GM12878 (cell line): ENCODE data around the gene POMT2. TPM values are rescaled to one million over a fixed set of nuclear protein-coding genes. Genes with fewer than 3 reads are reported as not detected.

Experiments used
- ATAC-seq: fragments of 200-7000 bp; cut with Tn5 transposase; 3 replicates; pipeline ENCODE4 v1.9.1; 2020; ENCODE audit warnings: mild to moderate bottlenecking, moderate library complexity
- BruUV-seq: library from RNA; stranded (reverse); fragments of 400-500 nt; replicated peaks from 2 replicates; lab custom pipeline; 2021; lab: Mats Ljungman, UMichigan
- CTCF ChIA-PET: fragments of 300-600 bp; sonication (Branson Sonifier 250); formaldehyde crosslinking; extraction: SDS; loops from one replicate; lab custom pipeline; 2021; ENCODE audit warnings: inconsistent platforms; lab: Yijun Ruan, JAX
- POLR2A ChIA-PET: fragments of 350-600 bp; formaldehyde crosslinking; extraction: SDS; loops from one replicate; lab custom pipeline; 2021; ENCODE audit warnings: inconsistent platforms; lab: Charles Lee
- RAD21 ChIA-PET: fragments of 300-600 bp; sonication (Branson Sonifier 250); formaldehyde crosslinking; loops from one replicate; lab custom pipeline; 2023; ENCODE audit warnings: antibody characterized with exemption; ENCODE audit not compliant: unreplicated experiment; lab: Charles Lee
- SMC1A ChIA-PET: fragments of 300-600 bp; sonication (Branson Sonifier 250); formaldehyde crosslinking; loops from one replicate; lab custom pipeline; 2023; ENCODE audit not compliant: unreplicated experiment, uncharacterized antibody; lab: Charles Lee
- DNase-seq: peaks from one replicate; pipeline ENCODE4 v3.0.0-alpha.2; 2011; ENCODE audit warnings: low read depth, low spot score
- FAIRE-seq: peaks from 3 replicates; lab custom pipeline; 2011; peaks lifted over from hg19 to GRCh38; lab: Jason Lieb, UNC
- H2AFZ ChIP-seq: 2 replicates; pipeline ENCODE4 v1.6.0; 2011; ENCODE audit warnings: low read depth, low read length, control low read depth; ENCODE audit not compliant: control insufficient read depth
- H3K27ac ChIP-seq: 2 replicates; pipeline ENCODE4 v1.5.1; 2011; ENCODE audit warnings: control low read depth; ENCODE audit not compliant: control insufficient read depth, insufficient read depth
- H3K27me3 ChIP-seq, 2 experiments: replicated peaks in 1 of 2; 2 replicates each; pipeline versions ENCODE4 v1.6.0 to v1.6.1; 2011; ENCODE audit warnings: low read length in 1 of 2; ENCODE audit not compliant: control insufficient read depth in 2 of 2, insufficient read depth in 2 of 2
- H3K36me3 ChIP-seq, 2 experiments: 2 replicates each; pipeline ENCODE4 v1.5.1; 2011; ENCODE audit warnings: low read length in 1 of 2; ENCODE audit not compliant: control insufficient read depth in 2 of 2, insufficient read depth in 2 of 2
- H3K4me1 ChIP-seq: 2 replicates; pipeline ENCODE4 v1.6.1; 2011; ENCODE audit warnings: mild to moderate bottlenecking, low read length, moderate library complexity, mixed read lengths; ENCODE audit not compliant: control insufficient read depth, insufficient read depth
- H3K4me2 ChIP-seq: 2 replicates; pipeline ENCODE4 v1.6.0; 2011; ENCODE audit warnings: control low read depth; ENCODE audit not compliant: control insufficient read depth, insufficient read depth
- H3K4me3 ChIP-seq: fragments of 200-600 bp; sonication (generic); 2 replicates; pipeline ENCODE4 v1.5.1; 2016
- H3K79me2 ChIP-seq: 2 replicates; pipeline ENCODE4 v1.6.0; 2011; ENCODE audit warnings: low read length; ENCODE audit not compliant: control insufficient read depth, insufficient read depth
- H3K9ac ChIP-seq: 2 replicates; pipeline ENCODE4 v1.8.0; 2011; ENCODE audit warnings: low read length, control low read depth, mixed read lengths; ENCODE audit not compliant: control insufficient read depth, insufficient read depth
- H3K9me3 ChIP-seq: replicated peaks from 3 replicates; pipeline ENCODE4 v1.5.1; 2011; ENCODE audit warnings: mild to moderate bottlenecking, low read length; ENCODE audit not compliant: control insufficient read depth, insufficient read depth
- H4K20me1 ChIP-seq: 2 replicates; pipeline ENCODE4 v1.6.0; 2011; ENCODE audit not compliant: control insufficient read depth, insufficient read depth
- ATF7 ChIP-seq: fragments of 450-650 bp; IDR thresholded peaks from 2 replicates; pipeline ENCODE4 v1.6.1; 2016; ENCODE audit warnings: low read depth, mild to moderate bottlenecking
- BCL11A ChIP-seq: IDR thresholded peaks from 2 replicates; pipeline ENCODE4 v1.6.1; 2011; ENCODE audit warnings: low read depth, low read length
- ESRRA ChIP-seq: IDR thresholded peaks from 2 replicates; pipeline ENCODE4 v1.6.1; 2012; ENCODE audit warnings: mild to moderate bottlenecking, low read length, improper control_type of control experiment
- MTA3 ChIP-seq: IDR thresholded peaks from 2 replicates; pipeline ENCODE4 v1.6.1; 2012; ENCODE audit warnings: low read length, inconsistent platforms, borderline replicate concordance
- RUNX3 ChIP-seq: IDR thresholded peaks from 2 replicates; pipeline ENCODE4 v1.6.1; 2012; ENCODE audit warnings: low read length, inconsistent platforms
- SMAD1 ChIP-seq: fragments of 450-650 bp; IDR thresholded peaks from 2 replicates; pipeline ENCODE4 v1.6.1; 2018; ENCODE audit warnings: mild to moderate bottlenecking, low read depth; ENCODE audit not compliant: partially characterized antibody
- SUZ12 ChIP-seq: fragments of 200-600 bp; sonication (generic); IDR thresholded peaks from one replicate; pipeline ENCODE4 v1.6.1; 2018; ENCODE audit warnings: antibody characterized with exemption, mild to moderate bottlenecking; ENCODE audit not compliant: unreplicated experiment
- TCF12 ChIP-seq: IDR thresholded peaks from 2 replicates; pipeline ENCODE4 v1.6.1; 2011; ENCODE audit warnings: low read depth, mild to moderate bottlenecking, low read length
- ZNF384 ChIP-seq: IDR thresholded peaks from 2 replicates; pipeline ENCODE4 v1.6.1; 2012; ENCODE audit warnings: low read depth, mild to moderate bottlenecking, low read length, improper control_type of control experiment, borderline replicate concordance
- WGBS: methylation state at CpG from one replicate; pipeline ENCODE4 v1.1.6; 2016; ENCODE audit warnings: low lambda C conversion rate; ENCODE audit not compliant: insufficient replicate concordance, insufficient coverage; ENCODE audit errors: missing lambda C conversion rate; 5-methylcytosine and 5-hydroxymethylcytosine counted together
- in situ Hi-C: fragments of 300-500 bp; cut with MboI; formaldehyde crosslinking; loops from 9 replicates; pipeline ENCODE4 v1.14.3; 2018; ENCODE audit warnings: mixed read lengths
- intact Hi-C: fragments of 100-400 bp; cut with micrococcal nuclease; formaldehyde crosslinking; loops from one replicate; pipeline ENCODE4 v1.14.2; 2022; ENCODE audit not compliant: unreplicated experiment
- polyA plus RNA-seq, 11 experiments: library from polyadenylated mRNA; depleted of rRNA in 4 of 11; unstranded in 6 of 11; stranded (reverse) in 5 of 11; fragments of >200 nt; fragmentation: Nextera tagmentation in 4 of 11; fragmentation: Illumina TruSeq in 1 of 11; extraction: Ambion mirVana in 4 of 11; extraction: Trizol in 1 of 11; gene quantifications; 1 replicate in 1 of 11; 2 replicates in 10 of 11; pipeline versions ENCODE4 v1.2.1 to v1.2.3, GENCODE V29; 2011 to 2016; ENCODE audit warnings: inconsistent platforms in 2 of 11, missing spikeins in 2 of 11, low read depth in 1 of 11
- total RNA-seq, 4 experiments: library from RNA; depleted of rRNA in 3 of 4; stranded (reverse); fragments of >200 nt in 3 of 4; fragmentation: Illumina TruSeq in 1 of 4; extraction: Trizol in 1 of 4; gene quantifications; 2 replicates each; pipeline versions ENCODE4 v1.2.1 to v1.2.3, GENCODE V29; 2013 to 2021
- TF ChIP-seq, protein P1 (sequence below): IDR thresholded peaks from 2 replicates; pipeline ENCODE4 v1.6.1; 2011; ENCODE audit warnings: borderline replicate concordance, low read depth, mild to moderate bottlenecking, moderate library complexity, mixed read lengths, low read length; ENCODE audit not compliant: insufficient read depth; ENCODE audit errors: extremely low read length
- TF ChIP-seq, protein P2 (sequence below): fragments of 450-650 bp; IDR thresholded peaks from 2 replicates; pipeline ENCODE4 v1.6.1; 2017; ENCODE audit warnings: mild to moderate bottlenecking
- TF ChIP-seq, protein P3 (sequence below): fragments of 450-650 bp; IDR thresholded peaks from 2 replicates; pipeline ENCODE4 v1.6.1; 2017; ENCODE audit warnings: low read depth, mild to moderate bottlenecking, moderate library complexity

Gene POMT2
- total and polyA plus RNA-seq, 10 of the 15 experiments (the other 5 are each of a cell fraction or from before 2014, with no cell fraction given) = 0.23 to 13.9 (median 6.5) TPM

DNA sequence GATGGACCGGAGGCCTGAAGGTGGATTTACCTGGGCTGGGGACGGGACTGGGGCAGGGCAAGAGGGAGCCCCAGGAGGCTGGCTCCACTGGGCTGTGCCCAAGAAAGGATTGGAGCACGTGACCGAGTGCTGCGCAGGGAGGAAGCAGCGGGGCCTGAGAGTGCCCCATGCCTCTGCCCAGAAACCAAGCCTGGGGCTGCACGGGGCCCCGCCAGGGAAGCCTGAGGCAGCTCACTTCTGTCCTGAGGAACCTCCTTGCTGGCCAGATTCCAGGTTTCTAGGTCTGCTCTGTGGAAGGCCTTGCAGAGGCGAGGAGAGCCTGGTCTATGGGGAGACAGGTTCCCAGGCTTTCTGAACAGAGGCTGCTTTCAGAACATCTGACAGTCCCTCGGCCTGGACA, 60.1 kb downstream of the POMT2 start:
- DNase-seq (no peak), ATAC-seq (no peak; the same call in 2 of the 3 replicates), FAIRE-seq (no peak)
- no peak overlapping the region for H3K9ac ChIP-seq
- 24% methylated on average over 10 of the region's 10 CpGs for WGBS
- H3K79me2 ChIP-seq = no peaks in the 10 kb centered on the region
- H3K9me3 ChIP-seq = no peaks in the 10 kb centered on the region
- TF ChIP-seq, protein P1, sequence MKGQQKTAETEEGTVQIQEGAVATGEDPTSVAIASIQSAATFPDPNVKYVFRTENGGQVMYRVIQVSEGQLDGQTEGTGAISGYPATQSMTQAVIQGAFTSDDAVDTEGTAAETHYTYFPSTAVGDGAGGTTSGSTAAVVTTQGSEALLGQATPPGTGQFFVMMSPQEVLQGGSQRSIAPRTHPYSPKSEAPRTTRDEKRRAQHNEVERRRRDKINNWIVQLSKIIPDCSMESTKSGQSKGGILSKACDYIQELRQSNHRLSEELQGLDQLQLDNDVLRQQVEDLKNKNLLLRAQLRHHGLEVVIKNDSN = peak; percentile 21
- TF ChIP-seq RUNX3 = no peak
- no peak for TF ChIP-seq BCL11A
- no peak for TF ChIP-seq ESRRA
- no peak for TF ChIP-seq TCF12
- H2AFZ ChIP-seq = no peak overlapping the region
- in situ Hi-C loops = no loop called here
- no TSS peak for BruUV-seq
- H3K4me1 ChIP-seq = no peaks in the 10 kb centered on the region
- ChIA-PET SMC1A (no interaction called here), CTCF (no interaction called here), POLR2A (no interaction called here), RAD21 (no interaction called here)
- no peaks in the 10 kb centered on the region for H4K20me1 ChIP-seq
- peaks cover 0 to 5% of the 10 kb centered on the region in 2 experiments; a peak in 3 of 4 replicates for H3K27me3 ChIP-seq
- H3K4me2 ChIP-seq = no peak overlapping the region
- no peaks in the 10 kb centered on the region for H3K36me3 ChIP-seq
- intact Hi-C loops = no loop called here
- H3K27ac ChIP-seq = no peak overlapping the region
- no peak overlapping the region for H3K4me3 ChIP-seq

DNA sequence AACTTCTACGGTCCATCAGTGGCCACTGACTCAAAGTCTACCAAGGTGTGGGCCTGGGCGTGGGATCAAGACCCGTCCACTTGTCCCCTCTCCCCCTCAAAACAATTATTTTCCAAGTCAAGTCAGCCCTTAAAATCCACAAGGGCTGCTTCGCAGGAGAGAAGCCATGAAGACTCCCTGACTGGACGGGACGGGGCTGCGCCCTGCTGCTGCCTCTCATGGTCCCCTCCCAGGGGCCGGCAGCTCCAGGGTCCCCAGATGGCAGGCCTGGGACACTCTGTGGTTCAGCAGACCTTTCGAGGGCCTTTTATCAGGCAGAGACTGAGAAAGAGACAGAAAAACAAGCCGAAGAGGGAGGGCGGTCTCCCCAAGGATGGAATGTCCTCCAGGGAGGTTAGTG, 60.5 kb downstream of the POMT2 start:
- in situ Hi-C loops = no loop called here
- FAIRE-seq (no peak), ATAC-seq (no peak)
- BruUV-seq = no TSS peak
- no peak overlapping the region for H2AFZ ChIP-seq
- ChIA-PET SMC1A (no interaction called here), RAD21 (no interaction called here)
- H3K9me3 ChIP-seq = no peaks in the 10 kb centered on the region
- no peaks in the 10 kb centered on the region for H3K4me1 ChIP-seq
- WGBS = 52% methylated on average over 11 of the region's 11 CpGs
- H3K79me2 ChIP-seq = no peaks in the 10 kb centered on the region
- H3K9ac ChIP-seq = no peak overlapping the region
- no peak overlapping the region for H3K4me2 ChIP-seq
- no peaks in the 10 kb centered on the region for H3K36me3 ChIP-seq
- intact Hi-C loops = no loop called here
- TF ChIP-seq, protein P2, sequence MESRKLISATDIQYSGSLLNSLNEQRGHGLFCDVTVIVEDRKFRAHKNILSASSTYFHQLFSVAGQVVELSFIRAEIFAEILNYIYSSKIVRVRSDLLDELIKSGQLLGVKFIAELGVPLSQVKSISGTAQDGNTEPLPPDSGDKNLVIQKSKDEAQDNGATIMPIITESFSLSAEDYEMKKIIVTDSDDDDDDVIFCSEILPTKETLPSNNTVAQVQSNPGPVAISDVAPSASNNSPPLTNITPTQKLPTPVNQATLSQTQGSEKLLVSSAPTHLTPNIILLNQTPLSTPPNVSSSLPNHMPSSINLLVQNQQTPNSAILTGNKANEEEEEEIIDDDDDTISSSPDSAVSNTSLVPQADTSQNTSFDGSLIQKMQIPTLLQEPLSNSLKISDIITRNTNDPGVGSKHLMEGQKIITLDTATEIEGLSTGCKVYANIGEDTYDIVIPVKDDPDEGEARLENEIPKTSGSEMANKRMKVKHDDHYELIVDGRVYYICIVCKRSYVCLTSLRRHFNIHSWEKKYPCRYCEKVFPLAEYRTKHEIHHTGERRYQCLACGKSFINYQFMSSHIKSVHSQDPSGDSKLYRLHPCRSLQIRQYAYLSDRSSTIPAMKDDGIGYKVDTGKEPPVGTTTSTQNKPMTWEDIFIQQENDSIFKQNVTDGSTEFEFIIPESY = no peak
- TF ChIP-seq, protein P3, sequence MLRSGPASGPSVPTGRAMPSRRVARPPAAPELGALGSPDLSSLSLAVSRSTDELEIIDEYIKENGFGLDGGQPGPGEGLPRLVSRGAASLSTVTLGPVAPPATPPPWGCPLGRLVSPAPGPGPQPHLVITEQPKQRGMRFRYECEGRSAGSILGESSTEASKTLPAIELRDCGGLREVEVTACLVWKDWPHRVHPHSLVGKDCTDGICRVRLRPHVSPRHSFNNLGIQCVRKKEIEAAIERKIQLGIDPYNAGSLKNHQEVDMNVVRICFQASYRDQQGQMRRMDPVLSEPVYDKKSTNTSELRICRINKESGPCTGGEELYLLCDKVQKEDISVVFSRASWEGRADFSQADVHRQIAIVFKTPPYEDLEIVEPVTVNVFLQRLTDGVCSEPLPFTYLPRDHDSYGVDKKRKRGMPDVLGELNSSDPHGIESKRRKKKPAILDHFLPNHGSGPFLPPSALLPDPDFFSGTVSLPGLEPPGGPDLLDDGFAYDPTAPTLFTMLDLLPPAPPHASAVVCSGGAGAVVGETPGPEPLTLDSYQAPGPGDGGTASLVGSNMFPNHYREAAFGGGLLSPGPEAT = no peak
- TF ChIP-seq SUZ12 = no peak
- no peak for TF ChIP-seq MTA3
- no peak for TF ChIP-seq ATF7
- no peak for TF ChIP-seq ZNF384
- no peak for TF ChIP-seq SMAD1
- TF ChIP-seq, all 136 proteins: peak for 0
- H4K20me1 ChIP-seq = no peaks in the 10 kb centered on the region
- no peak overlapping the region for H3K27ac ChIP-seq
- CTCF ChIA-PET = no interaction called here
- POLR2A ChIA-PET = no interaction called here
- no peak overlapping the region for H3K4me3 ChIP-seq
- H3K27me3 ChIP-seq = peaks cover 0 to 5% of the 10 kb centered on the region in 2 experiments; a peak in 3 of 4 replicates
- DNase-seq = no peak
